Liver (tissue), 9 donors: ENCODE results near the gene PLB1. TPM values are rescaled to one million over a fixed set of nuclear protein-coding genes. Genes with fewer than 3 reads are reported as not detected.

ENCODE experiments used
- DNase-seq: peaks from one replicate; pipeline ENCODE4 v3.0.0-alpha.2; 2017; ENCODE audit warnings: low spot score
- H3K27ac ChIP-seq, 2 donors: one replicate each; pipeline ENCODE4 v1.7.0; 2013; ENCODE audit warnings: inconsistent platforms in 2 of 2, low read length in 2 of 2, control low read depth in 1 of 2, low read depth in 1 of 2, mild to moderate bottlenecking in 1 of 2
- H3K27me3 ChIP-seq, 4 donors: one replicate each; pipeline versions ENCODE4 v1.6.1 to v1.7.0; 2013; ENCODE audit warnings: low read length in 3 of 4, inconsistent platforms in 1 of 4, mild to moderate bottlenecking in 1 of 4, moderate library complexity in 1 of 4; ENCODE audit not compliant: control insufficient read depth in 4 of 4, insufficient read depth in 4 of 4
- H3K36me3 ChIP-seq, 4 donors: one replicate each; pipeline versions ENCODE4 v1.6.1 to v1.7.0; 2013; ENCODE audit warnings: low read length in 3 of 4, mild to moderate bottlenecking in 3 of 4, low read depth in 1 of 4, moderate library complexity in 1 of 4; ENCODE audit not compliant: control insufficient read depth in 4 of 4, insufficient read depth in 3 of 4
- H3K4me1 ChIP-seq, 4 donors: one replicate each; pipeline versions ENCODE4 v1.6.1 to v1.7.0; 2013; ENCODE audit warnings: low read length in 3 of 4, mild to moderate bottlenecking in 3 of 4, moderate library complexity in 1 of 4; ENCODE audit not compliant: control insufficient read depth in 4 of 4, insufficient read depth in 4 of 4
- H3K4me3 ChIP-seq, 3 donors: one replicate each; pipeline versions ENCODE4 v1.6.1 to v1.7.0; 2013; ENCODE audit warnings: low read length in 3 of 3, control low read depth in 1 of 3, low read depth in 1 of 3, mild to moderate bottlenecking in 1 of 3
- H3K9ac ChIP-seq, 2 donors: one replicate each; pipeline ENCODE4 v1.7.0; 2013; ENCODE audit warnings: low read length in 2 of 2, mild to moderate bottlenecking in 2 of 2, moderate library complexity in 2 of 2, control low read depth in 1 of 2, low read depth in 1 of 2
- H3K9me3 ChIP-seq, 4 donors: one replicate each; pipeline versions ENCODE4 v1.6.1 to v1.7.0; 2013; ENCODE audit warnings: low read length in 3 of 4; ENCODE audit not compliant: control insufficient read depth in 4 of 4
- EGR1 ChIP-seq, 2 donors: IDR thresholded peaks; 2 replicates each; pipeline ENCODE4 v1.6.1; 2016 to 2018; ENCODE audit warnings: antibody characterized with exemption in 2 of 2, low read depth in 2 of 2
- FOXA1 ChIP-seq: IDR thresholded peaks from 2 replicates; pipeline ENCODE4 v1.6.1; 2016; ENCODE audit warnings: antibody characterized with exemption
- FOXA2 ChIP-seq: IDR thresholded peaks from 2 replicates; pipeline ENCODE4 v1.6.1; 2016; ENCODE audit warnings: antibody characterized with exemption
- GABPA ChIP-seq, 2 donors: IDR thresholded peaks in 1 of 2; conservative IDR thresholded peaks in 1 of 2; 2 replicates each; pipeline ENCODE4 v1.6.1; 2016; ENCODE audit warnings: antibody characterized with exemption in 2 of 2, mild to moderate bottlenecking in 1 of 2, moderate library complexity in 1 of 2
- HNF4A ChIP-seq, 2 donors: conservative IDR thresholded peaks; 2 replicates each; pipeline ENCODE4 v1.6.1; 2016; ENCODE audit warnings: antibody characterized with exemption in 2 of 2, mild to moderate bottlenecking in 2 of 2
- HNF4G ChIP-seq: IDR thresholded peaks from 2 replicates; pipeline ENCODE4 v1.6.1; 2016; ENCODE audit warnings: antibody characterized with exemption
- JUND ChIP-seq, 2 donors: IDR thresholded peaks; 2 replicates each; pipeline ENCODE4 v1.6.1; 2016; ENCODE audit warnings: antibody characterized with exemption in 2 of 2
- RAD21 ChIP-seq, 2 donors: IDR thresholded peaks; 2 replicates each; pipeline ENCODE4 v1.6.1; 2016; ENCODE audit warnings: antibody characterized with exemption in 2 of 2, mild to moderate bottlenecking in 2 of 2
- SP1 ChIP-seq: IDR thresholded peaks from 2 replicates; pipeline ENCODE4 v1.6.1; 2018; ENCODE audit warnings: antibody characterized with exemption, mild to moderate bottlenecking
- TAF1 ChIP-seq: conservative IDR thresholded peaks from 2 replicates; pipeline ENCODE4 v1.6.1; 2016; ENCODE audit warnings: antibody characterized with exemption, mild to moderate bottlenecking
- YY1 ChIP-seq: IDR thresholded peaks from 2 replicates; pipeline ENCODE4 v1.6.1; 2016; ENCODE audit warnings: antibody characterized with exemption, mild to moderate bottlenecking
- WGBS: extraction: QIAGEN DNeasy Blood & Tissue Kit; methylation state at CpG from one replicate; pipeline ENCODE4 v1.1.7; 2013; 5-methylcytosine and 5-hydroxymethylcytosine counted together
- polyA plus RNA-seq, 2 donors: library from polyadenylated mRNA; stranded (reverse) in 1 of 2; unstranded in 1 of 2; fragments of 200-250 nt in 1 of 2; fragments of >200 nt in 1 of 2; fragmentation: Nextera tagmentation in 1 of 2; extraction: Ambion mirVana in 1 of 2; gene quantifications; one replicate each; pipeline versions ENCODE4 v1.2.1 to v1.2.3, GENCODE V29; 2013 to 2015
- total RNA-seq, 2 donors: library from RNA; depleted of rRNA; stranded (reverse); fragments of >200 nt; gene quantifications; one replicate each; pipeline ENCODE4 v1.2.3, GENCODE V29; 2014
- TF ChIP-seq, protein P1 (sequence below): fragments of 150-350 bp; IDR thresholded peaks from 2 replicates; pipeline ENCODE4 v1.5.1; 2017; ENCODE audit warnings: improper control_type of control experiment, low read depth, low read length; ENCODE audit not compliant: missing input control
- TF ChIP-seq, protein P2 (sequence below): IDR thresholded peaks from 2 replicates; pipeline ENCODE4 v1.6.1; 2016; ENCODE audit warnings: antibody characterized with exemption
- TF ChIP-seq, protein P3 (sequence below): IDR thresholded peaks from 2 replicates; pipeline ENCODE4 v1.6.1; 2016; ENCODE audit warnings: antibody characterized with exemption, mild to moderate bottlenecking
- TF ChIP-seq, protein P4 (sequence below): IDR thresholded peaks from 2 replicates; pipeline ENCODE4 v1.6.1; 2016; ENCODE audit warnings: antibody characterized with exemption
- donor health status: healthy.
- donor health status: healthy.
- donor health status: healthy.
- donor health status: healthy.
- donor health status: healthy.

PLB1 gene
- total and polyA plus RNA-seq, 4 donors: 0.58 to 4.5 (median 1.6) TPM

DNA sequence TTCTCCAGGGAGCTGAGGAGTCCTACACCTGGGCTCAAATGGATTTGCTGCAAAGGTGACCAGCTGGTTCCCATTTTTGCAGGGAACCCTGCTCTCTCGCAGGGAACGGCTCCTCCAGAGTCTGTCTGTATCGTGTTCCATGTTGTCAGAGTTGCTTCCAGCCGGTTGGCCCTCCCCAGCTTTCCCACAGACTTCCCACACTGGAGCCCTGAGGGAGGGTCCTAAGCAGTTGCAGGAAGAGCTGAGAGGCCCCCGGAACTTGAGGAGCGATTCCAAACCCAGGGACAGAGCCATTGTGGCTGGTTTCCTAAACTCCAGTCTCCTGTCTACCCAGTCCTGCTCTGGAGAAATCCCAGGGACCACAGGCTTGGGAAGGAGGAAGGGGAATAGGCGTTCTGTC is 134.1 kb downstream of the PLB1 start:
- TF ChIP-seq EGR1 (IDR thresholded peaks at IDR 0.05; ENCODE audit: low read depth in 2 of 2) (no peak), GABPA (IDR thresholded peaks at IDR 0.05 in 1 of 2, conservative IDR thresholded peaks at IDR 0.05 in 1 of 2) (no peak), HNF4G (no peak), HNF4A (conservative IDR thresholded peaks at IDR 0.05) (no peak), FOXA1 (no peak), TAF1 (no peak), JUND (IDR thresholded peaks at IDR 0.05) (no peak), FOXA2 (no peak), YY1 (no peak)
- TF ChIP-seq, protein P1, sequence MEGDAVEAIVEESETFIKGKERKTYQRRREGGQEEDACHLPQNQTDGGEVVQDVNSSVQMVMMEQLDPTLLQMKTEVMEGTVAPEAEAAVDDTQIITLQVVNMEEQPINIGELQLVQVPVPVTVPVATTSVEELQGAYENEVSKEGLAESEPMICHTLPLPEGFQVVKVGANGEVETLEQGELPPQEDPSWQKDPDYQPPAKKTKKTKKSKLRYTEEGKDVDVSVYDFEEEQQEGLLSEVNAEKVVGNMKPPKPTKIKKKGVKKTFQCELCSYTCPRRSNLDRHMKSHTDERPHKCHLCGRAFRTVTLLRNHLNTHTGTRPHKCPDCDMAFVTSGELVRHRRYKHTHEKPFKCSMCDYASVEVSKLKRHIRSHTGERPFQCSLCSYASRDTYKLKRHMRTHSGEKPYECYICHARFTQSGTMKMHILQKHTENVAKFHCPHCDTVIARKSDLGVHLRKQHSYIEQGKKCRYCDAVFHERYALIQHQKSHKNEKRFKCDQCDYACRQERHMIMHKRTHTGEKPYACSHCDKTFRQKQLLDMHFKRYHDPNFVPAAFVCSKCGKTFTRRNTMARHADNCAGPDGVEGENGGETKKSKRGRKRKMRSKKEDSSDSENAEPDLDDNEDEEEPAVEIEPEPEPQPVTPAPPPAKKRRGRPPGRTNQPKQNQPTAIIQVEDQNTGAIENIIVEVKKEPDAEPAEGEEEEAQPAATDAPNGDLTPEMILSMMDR: no peak
- TF ChIP-seq, protein P2, sequence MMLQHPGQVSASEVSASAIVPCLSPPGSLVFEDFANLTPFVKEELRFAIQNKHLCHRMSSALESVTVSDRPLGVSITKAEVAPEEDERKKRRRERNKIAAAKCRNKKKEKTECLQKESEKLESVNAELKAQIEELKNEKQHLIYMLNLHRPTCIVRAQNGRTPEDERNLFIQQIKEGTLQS: no peak
- TF ChIP-seq, protein P3, sequence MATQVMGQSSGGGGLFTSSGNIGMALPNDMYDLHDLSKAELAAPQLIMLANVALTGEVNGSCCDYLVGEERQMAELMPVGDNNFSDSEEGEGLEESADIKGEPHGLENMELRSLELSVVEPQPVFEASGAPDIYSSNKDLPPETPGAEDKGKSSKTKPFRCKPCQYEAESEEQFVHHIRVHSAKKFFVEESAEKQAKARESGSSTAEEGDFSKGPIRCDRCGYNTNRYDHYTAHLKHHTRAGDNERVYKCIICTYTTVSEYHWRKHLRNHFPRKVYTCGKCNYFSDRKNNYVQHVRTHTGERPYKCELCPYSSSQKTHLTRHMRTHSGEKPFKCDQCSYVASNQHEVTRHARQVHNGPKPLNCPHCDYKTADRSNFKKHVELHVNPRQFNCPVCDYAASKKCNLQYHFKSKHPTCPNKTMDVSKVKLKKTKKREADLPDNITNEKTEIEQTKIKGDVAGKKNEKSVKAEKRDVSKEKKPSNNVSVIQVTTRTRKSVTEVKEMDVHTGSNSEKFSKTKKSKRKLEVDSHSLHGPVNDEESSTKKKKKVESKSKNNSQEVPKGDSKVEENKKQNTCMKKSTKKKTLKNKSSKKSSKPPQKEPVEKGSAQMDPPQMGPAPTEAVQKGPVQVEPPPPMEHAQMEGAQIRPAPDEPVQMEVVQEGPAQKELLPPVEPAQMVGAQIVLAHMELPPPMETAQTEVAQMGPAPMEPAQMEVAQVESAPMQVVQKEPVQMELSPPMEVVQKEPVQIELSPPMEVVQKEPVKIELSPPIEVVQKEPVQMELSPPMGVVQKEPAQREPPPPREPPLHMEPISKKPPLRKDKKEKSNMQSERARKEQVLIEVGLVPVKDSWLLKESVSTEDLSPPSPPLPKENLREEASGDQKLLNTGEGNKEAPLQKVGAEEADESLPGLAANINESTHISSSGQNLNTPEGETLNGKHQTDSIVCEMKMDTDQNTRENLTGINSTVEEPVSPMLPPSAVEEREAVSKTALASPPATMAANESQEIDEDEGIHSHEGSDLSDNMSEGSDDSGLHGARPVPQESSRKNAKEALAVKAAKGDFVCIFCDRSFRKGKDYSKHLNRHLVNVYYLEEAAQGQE: no peak
- no peak for DNase-seq
- H3K36me3 ChIP-seq: no peaks in the 10 kb centered on the region
- 96% methylated on average over 7 of the region's 7 CpGs for WGBS
- H3K9ac ChIP-seq: no peak overlapping the region
- H3K4me3 ChIP-seq: no peak overlapping the region
- no peaks in the 10 kb centered on the region for H3K27me3 ChIP-seq
- no peak overlapping the region for H3K27ac ChIP-seq
- H3K9me3 ChIP-seq: no peaks in the 10 kb centered on the region
- peaks cover 11 to 38% (median 28%) of the 10 kb centered on the region in 4 donors for H3K4me1 ChIP-seq

DNA sequence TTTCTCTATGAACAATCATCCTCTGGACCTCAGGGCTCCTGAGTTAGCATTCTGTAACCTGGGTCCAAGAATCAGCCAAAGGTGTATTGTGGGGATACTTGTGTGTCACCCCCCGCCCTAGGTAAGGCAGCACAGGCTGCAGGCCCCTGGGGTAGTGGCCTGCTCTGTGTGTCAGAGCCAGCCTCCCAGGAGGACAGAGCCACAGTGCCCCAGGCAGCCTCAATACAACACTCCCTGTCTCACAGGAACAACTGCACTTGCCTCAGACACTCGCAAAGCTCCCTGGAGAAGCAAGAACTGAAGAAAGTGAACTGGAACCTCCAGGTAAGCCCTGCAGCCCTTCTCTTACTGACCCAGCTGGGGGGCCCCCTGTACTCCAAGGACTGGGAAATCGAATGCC is 134.5 kb downstream of the PLB1 start:
- no peaks in the 10 kb centered on the region for H3K9me3 ChIP-seq
- no peak overlapping the region for H3K9ac ChIP-seq
- no peaks in the 10 kb centered on the region for H3K27me3 ChIP-seq
- no peak for TF ChIP-seq TAF1
- TF ChIP-seq FOXA1: no peak
- TF ChIP-seq HNF4G: no peak
- peaks cover 9 to 36% (median 29%) of the 10 kb centered on the region in 4 donors for H3K4me1 ChIP-seq
- WGBS: 93% methylated on average over 3 of the region's 3 CpGs
- H3K36me3 ChIP-seq: no peaks in the 10 kb centered on the region
- H3K4me3 ChIP-seq: no peak overlapping the region
- DNase-seq: no peak
- no peak overlapping the region for H3K27ac ChIP-seq

DNA sequence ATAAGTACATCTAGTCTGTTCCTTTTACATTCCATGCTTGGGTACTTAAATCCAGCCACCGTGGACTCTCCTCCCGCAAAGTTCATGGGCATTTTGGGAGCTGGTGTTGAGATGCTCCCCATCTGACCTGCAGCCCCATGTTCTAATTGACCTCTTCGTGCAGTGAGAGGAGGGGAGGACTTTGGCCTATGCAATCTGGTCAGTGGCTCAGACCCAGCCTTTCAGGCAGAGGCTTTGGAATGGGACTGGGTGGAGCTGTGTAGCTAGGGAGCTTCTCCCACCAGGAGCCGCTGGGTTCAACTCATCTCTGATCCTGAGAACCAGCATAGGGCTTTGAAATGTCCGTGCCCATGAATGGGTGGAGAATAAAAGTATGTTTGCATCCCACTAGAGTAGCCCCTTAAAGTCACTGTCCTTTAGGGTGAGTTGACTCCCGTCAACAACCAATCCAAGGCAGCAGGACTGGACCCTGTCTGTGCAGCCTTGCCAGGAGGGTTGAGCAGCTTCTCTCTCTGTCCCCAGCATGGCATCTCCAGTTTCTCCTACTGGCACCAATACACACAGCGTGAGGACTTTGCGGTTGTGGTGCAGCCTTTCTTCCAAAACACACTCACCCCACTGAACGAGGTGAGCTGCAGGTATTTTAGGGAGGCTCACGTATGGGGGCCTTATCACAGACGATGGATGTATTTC is 135.8 kb downstream of the PLB1 start:
- H3K9me3 ChIP-seq: no peaks in the 10 kb centered on the region
- TF ChIP-seq RAD21 (IDR thresholded peaks at IDR 0.05) (peak; percentile 29 to 64), TAF1 (no peak), JUND (IDR thresholded peaks at IDR 0.05) (no peak), HNF4G (peak; percentile 80), SP1 (peak; percentile 86), HNF4A (conservative IDR thresholded peaks at IDR 0.05) (peak; percentile 93 to 95)
- TF ChIP-seq, protein P4, sequence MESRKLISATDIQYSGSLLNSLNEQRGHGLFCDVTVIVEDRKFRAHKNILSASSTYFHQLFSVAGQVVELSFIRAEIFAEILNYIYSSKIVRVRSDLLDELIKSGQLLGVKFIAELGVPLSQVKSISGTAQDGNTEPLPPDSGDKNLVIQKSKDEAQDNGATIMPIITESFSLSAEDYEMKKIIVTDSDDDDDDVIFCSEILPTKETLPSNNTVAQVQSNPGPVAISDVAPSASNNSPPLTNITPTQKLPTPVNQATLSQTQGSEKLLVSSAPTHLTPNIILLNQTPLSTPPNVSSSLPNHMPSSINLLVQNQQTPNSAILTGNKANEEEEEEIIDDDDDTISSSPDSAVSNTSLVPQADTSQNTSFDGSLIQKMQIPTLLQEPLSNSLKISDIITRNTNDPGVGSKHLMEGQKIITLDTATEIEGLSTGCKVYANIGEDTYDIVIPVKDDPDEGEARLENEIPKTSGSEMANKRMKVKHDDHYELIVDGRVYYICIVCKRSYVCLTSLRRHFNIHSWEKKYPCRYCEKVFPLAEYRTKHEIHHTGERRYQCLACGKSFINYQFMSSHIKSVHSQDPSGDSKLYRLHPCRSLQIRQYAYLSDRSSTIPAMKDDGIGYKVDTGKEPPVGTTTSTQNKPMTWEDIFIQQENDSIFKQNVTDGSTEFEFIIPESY: no peak
- TF ChIP-seq, protein P2: no peak
- TF ChIP-seq, protein P3: peak; percentile 36

More for the DNA sequence above, 135.8 kb downstream of the PLB1 start:
- no peak overlapping the region for H3K9ac ChIP-seq
- no peak overlapping the region for H3K4me3 ChIP-seq
- WGBS: 67% methylated on average over 11 of the region's 11 CpGs
- no peak for DNase-seq
- H3K4me1 ChIP-seq: peaks cover 6 to 39% (median 32%) of the 10 kb centered on the region in 4 donors
- no peaks in the 10 kb centered on the region for H3K27me3 ChIP-seq
- H3K36me3 ChIP-seq: no peaks in the 10 kb centered on the region
- peak overlapping the region; percentile 5 to 38 for H3K27ac ChIP-seq
